GM11168 (cell line): ENCODE data around the gene PAPPA2.
"Not testable (repeated sequence)": the region's sequence is repeated elsewhere in the genome, so short reads cannot be mapped to it uniquely, and the experiment has no call there.

Experiments used
- in situ Hi-C: fragments of 300-500 bp; cut with MboI; formaldehyde crosslinking; loops from one replicate; pipeline ENCODE4 v1.12.0; 2022; ENCODE audit warnings: low sequenced_read_pairs; ENCODE audit not compliant: unreplicated experiment

Gene PAPPA2

DNA sequence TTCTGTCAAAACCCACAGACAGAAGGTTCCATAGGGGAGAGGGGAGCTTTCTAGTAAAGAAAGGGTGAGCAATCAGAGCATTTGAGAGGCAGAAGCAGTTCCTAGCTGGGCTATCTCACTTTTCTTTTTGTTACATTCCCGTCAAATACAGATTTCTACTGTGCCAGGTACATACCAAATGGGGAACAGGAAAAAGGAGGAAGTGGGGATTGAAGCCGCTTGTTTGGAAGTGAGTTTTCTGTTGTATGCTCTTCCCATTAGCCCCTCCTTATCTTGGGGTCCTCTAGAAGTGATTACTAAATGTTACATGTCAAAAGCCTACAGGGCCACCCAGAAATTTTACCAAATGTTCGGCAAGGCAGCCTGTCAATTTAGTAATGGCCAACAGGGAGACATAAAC is 116.1 kb downstream of the PAPPA2 start:
- in situ Hi-C loops: no loop called here

DNA sequence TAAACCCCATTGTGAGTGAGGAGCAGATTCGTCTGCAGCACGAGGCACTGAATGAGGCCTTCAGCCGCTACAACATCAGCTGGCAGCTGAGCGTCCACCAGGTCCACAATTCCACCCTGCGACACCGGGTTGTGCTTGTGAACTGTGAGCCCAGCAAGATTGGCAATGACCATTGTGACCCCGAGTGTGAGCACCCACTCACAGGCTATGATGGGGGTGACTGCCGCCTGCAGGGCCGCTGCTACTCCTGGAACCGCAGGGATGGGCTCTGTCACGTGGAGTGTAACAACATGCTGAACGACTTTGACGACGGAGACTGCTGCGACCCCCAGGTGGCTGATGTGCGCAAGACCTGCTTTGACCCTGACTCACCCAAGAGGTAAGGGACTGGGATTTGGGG is 132.2 kb downstream of the PAPPA2 start:
- in situ Hi-C loops: no loop called here

DNA sequence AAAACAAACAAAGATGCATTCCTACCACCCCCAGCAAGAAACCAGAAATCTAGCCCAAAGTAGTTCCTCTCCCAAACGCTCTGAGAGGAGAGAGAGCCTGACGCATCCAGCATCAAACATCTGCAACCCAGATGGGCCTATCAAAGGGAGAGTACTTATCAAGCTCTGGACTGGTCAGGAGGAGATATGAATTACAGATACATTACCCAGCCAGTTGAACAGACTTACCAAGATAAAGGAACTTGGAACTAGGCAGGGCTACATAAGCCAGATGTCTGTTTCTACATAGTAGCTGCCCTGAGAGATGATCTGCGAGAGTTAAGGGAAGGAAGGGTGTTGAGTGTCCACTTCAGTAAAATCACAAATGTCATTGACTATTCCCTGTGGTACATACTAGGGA is 138.4 kb downstream of the PAPPA2 start:
- in situ Hi-C loops: no loop called here

DNA sequence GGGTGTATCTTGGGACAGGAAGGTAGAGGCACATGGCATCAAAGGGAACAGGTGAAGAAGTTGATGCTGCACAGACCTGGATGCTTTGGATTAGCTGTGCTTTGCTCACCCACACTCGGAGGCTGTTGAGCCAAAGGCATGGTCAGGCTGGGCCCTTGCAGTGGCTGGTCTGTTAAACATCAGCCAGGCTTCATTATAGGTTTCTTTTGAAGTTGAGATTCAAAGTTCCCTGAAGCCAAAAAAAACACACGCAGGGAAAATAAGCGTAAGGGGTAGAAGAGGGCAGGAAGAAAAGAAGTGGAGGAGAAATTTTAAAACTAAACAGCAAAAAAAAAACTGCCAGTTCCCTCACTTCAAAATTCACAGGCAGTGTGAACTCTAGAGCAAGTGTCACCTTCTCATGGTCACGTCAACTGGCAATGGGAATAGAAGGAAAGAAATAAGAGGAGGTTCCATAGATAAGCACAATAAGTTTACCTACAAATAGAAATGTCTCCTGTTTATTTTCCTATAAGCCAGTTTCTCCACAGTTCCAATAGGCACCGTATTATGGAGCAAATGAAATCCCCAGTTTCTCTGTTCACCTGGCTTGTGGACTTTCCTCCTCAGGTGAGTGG is 139.5 kb downstream of the PAPPA2 start:
- in situ Hi-C loops: no loop called here

DNA sequence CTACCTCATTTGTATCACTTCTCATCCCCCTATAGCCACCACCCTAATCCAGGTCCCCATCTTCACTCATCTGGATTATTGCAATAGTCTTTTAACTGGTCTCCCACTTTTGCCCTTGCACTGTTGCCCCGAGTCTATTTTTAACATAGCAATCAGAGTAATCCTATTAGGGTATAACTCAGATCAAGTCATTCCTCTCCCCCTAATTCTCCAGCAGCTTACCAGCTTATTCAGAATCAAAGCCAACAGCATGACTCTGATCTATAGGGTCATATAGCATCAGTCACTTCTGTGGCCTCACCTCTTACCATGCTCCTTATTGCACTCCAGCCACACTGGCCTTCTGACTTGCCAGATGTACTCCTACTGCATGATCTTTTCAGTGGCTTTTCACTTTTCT is 140.7 kb downstream of the PAPPA2 start:
- in situ Hi-C loops: no loop called here

DNA sequence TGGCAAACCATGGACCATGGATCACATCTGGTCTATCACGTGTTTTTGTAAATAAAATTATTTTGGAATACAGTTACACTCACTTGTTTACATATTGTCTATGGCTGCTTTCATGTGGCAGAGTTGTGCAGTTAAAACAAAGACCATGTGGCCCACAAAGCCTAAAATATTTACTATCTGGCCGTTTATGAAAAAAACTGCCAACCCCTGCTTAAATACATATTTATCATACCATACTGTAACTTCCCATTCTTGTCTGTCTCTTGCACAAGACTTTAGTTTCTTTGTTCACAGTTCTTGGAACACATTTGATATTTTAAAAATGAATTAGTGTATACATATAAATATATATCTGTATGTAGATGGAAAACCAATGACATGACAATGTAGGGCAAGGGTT is 141.5 kb downstream of the PAPPA2 start:
- in situ Hi-C loops: no loop called here

DNA sequence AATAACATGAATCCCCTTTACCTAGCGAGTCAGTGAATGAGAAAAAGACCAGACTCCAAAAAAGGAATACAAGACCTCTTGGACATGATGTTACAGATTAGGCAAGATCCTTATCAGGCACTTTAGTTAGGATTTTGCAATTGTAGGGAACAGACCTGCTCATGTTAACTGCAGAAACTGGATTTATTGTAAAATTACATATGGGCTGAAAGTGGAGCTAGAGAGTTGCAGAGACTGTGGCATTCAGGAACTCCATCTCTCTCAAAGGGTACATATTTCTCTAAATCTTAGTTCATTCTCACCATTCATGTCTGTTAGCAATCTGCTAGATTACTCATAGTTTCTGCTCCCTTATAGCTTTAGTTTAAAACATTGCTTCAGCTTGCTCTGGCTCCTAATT is 142.2 kb downstream of the PAPPA2 start:
- in situ Hi-C loops: no loop called here

DNA sequence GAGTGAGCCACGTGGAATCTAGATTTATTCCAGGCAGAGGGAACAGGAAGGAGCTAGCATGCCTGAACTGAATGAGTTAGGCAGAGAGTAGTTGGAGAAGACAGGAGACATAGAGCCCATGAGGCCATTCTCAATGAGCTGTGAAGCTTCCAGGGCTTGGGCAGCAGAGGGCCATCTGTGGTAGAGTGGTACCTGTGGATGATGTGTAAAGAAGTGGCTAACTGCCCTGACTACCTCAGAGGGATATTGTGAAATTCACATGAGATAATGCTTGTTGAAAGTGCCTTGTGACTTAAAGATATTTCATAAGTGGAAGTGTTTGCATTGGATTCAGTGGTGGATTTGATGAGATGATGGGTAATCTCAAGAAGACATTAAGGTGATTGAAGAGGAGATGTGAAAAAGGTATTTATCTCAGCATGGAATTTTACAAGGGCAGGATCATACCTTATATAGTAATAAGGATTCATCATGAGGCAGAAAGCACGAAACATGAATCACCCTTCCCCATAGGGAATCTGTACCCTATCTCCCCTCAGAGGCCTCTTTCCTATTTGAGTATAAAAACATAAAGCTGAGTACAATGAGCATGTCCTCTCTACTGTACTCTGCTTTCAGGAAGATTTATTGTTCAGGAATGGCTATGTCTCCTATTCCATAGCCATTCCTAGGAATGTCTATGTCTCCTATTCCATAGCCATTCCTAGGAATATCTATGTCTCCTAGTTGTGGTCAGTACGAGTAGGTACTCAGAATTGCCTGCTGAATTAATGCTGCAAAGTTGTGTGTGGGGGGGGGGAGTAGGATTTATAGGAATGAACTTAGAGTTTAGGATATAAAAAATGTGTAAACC is 146.8 kb downstream of the PAPPA2 start:
- in situ Hi-C loops: no loop called here

DNA sequence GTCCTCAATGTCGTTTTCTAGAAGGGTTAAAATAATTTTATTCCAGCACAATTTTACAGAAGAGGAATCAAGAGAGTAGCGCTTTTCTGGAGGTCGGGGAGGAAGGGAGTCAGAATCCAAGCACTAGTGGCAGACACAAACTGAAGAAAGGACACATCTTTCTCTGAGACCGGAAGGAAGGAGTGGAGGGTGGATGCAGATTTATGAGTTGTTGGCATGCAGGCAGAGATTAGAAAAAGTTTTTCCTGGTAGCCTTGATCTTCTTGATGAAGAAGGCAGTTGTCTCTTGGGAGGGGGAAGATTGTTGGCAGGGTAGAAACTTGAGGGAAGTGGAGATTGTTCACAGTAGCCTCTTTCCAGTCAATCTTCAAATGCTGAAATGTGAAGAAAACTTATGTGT is 149.8 kb downstream of the PAPPA2 start:
- in situ Hi-C loops: no loop called here

DNA sequence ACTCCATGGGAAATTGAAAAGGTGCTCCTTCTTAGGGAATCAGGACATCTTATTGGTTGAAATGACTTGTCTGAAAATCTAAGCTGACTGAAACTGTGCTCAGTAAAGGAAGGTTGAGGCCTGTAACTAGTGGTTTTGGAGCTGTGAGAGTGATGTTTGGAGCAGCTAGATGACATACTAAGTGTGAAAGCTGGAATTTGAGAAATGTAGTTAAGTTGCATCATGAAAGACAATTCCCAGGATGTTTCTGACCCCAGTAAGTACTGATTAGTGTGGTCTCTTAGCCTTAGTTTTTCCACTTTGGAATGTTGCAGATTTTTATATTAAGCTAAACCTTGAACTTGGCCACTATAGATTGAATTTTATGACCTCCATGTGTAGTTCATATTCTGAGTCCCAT is 154.9 kb downstream of the PAPPA2 start:
- in situ Hi-C loops: no loop called here

DNA sequence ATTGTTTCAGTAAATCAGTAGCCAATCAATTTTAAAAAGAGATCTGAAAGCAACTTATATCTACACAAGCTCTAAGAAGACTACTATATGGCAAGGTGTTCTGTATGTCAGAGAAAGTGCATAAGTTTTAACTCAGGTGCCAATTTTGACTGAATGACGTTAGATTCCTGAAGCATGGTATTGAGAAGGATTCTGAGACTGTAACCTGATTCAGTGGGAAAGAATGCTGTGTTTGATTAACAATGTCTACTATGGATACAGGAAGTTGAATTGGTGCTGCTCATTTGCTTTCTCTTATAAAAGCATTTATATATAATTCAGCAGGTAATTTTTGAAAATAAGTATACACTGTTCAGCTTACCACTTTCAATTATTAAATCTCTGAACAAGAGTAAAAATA is 156.3 kb downstream of the PAPPA2 start:
- in situ Hi-C loops: no loop called here

DNA sequence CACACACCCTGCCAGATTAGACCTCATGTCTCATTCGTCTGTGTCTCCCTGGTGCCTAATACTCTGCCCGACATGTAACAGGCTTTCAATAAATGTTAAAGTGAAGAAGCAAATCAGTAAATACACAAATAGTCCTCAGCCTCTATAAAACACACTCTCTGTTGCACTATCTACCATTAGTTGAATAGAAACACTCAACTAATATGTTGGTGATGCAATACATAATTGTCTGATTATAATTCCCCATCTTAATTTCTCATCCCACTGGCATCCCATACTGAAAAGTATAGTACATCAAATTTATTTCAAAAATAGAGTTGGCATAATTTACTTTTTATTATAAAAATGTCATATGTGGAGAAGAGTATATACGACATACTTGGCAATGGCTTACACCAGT is 162.4 kb downstream of the PAPPA2 start:
- in situ Hi-C loops: no loop called here

DNA sequence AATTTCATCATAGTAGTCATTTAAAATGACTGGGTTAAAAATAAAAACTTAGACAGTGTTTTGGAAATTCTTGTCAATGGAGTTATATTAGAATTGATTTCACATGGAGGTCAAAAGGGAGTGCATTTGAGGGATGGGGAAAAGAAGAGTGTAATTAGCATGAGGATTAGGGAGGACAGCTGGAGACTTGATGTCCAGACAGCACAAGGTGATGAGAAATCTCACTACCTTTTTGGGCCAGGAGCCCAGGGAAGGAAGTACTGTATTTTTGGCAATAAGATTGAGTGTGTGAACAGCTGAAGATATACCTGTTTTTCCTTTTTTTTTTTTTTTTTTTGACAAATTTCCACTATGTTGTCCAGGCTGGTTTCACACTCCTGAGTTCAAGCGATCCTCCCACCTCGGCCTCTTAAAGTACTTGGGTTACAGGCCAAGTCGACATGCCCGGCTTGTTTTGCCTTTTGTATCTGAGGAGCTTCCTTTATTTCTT is 163.6 kb downstream of the PAPPA2 start:
- in situ Hi-C loops: no loop called here

DNA sequence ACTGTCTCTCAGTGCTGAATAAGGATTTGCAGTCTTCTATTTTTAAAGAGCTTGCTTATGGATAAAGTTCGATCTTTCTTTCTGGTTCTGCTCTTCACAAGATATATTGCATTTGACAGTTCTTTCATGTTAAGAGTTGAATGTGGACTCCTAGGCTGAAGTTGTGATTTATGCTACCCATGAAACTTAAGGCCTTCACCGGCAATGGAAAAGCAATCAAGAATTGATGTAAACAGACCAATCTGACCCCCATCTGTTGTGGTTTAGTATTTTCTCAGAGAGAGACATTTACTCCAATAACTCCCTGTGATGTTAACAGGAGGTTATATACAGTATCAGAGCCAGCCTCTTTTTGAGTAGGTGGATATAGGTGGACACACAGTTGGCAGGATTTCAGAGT is 165.8 kb downstream of the PAPPA2 start:
- in situ Hi-C loops: no loop called here

DNA sequence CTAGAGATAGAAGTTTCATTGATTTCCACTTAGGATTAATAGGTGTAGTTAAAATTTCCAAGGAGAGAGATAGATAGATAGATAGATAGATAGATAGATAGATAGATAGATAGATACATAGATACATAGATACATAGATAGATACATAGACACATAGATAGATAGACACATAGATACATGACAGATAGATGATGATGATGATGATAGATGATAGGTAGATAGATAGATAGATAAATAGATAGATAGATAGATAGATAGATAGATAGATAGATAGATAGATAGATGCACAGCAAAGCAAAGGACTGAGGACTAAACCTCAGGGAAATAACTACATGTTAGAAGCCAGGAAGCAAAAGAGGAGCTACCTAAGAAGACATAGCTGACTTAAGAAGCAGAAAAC is 171.8 kb downstream of the PAPPA2 start:
- in situ Hi-C loops: not testable (repeated sequence)

DNA sequence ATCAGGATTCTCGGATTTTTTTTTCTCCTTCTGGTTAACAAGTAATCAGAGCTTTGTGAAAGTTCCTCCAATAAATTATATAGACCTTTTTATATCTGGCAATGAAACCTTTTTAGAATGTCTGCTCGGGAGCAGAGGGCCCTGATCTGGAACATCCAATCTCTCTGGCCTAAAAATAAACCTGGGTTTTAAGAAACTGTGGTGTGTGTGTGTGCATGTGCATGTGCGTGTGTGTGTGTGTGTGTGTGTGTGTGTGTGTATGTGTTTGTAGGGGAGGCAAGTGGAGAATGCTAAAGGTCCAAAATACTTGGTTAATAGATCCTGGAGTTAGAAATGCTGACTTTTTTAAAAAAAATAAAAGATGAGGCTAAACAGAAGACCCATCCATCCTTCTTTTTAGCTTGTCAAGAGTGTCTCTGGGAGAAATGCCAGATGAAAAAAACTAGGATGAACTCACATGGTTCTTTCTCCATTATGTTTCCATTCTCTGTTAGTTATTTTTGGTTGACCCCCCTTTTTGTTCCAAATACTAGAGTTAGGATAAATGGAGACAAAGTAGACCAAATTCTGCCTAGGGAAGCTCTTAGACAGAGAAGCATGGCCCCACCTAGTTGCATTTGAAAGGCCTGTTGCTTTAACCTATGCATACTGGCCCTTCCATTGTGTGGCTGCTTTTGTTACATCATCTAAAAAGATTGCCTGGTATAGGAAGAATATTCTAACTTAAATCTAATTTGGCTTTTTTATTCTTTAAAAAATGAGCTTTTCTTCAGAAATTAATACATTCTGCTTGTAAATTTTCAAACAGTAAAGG is 175.9 kb downstream of the PAPPA2 start:
- in situ Hi-C loops: no loop called here

DNA sequence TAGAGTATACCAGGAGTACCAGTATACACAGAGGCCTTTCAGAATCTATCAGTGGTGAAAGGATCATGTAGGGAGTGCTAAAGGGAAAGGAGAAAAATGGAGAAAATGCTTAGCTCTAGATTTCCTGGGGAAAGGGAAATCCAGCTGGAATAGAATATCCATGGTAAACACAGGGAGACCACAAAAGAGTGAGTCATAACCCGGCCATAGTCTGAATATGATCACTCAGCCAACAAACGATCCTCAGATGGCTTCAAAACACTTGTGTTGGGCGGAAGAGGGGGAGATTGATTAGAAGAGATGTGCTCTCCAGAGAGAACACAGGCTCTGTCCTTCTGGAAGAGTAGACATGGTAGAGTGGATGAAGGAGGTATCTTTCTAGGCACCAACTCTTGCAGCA is 180.6 kb downstream of the PAPPA2 start:
- in situ Hi-C loops: no loop called here

DNA sequence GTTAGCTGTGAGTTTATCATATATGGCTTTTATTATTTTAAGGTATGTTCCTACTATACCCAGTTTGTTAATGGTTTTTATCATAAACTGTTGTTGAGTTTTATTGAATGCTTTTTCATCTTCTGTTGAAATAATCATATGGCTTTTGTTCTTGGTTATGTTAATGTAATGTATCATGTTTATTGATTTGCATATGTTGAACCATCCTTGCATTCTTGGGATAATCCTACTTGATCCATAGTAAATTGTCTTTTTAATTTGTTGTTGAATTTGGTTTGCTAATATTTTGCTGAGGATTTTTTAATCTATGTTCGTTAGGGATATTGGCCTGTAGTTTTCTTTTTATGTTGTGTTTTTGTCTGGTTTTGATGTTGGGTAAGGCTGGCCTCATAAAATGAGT is 185.6 kb downstream of the PAPPA2 start:
- in situ Hi-C loops: no loop called here

DNA sequence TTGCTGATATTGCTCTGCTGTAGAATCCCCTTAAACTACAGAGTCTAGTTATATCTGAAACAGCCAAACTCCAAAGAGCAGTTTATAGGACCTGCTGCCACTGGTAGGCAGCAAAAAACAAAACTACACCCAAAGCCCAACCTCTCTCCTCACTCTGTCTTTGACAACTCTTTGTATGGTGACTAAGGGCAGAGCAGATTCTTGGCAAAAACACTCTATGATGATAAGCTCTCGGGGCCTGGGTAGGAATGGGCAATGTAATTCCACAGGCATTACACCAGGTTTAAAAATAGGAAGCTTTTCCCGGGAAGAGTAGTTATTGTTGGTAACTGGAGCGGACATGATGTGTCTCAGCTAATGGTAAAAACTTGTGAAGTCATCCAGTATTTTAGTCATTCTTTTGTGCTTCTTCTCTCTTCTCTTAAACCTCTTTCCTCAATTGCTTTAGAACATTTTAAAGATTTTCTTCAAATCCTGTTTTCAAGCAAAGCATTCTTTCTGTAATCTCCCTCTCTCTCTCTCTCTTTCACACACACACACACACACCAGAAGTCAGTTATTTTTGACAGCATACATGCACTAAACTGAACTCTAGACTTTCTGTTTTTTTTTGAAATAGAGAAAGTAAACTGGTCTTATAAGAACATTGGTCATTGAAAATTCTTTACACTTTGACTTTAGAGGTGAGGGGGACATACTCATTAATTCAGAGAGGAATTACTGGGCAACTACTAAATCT is 193.5 kb downstream of the PAPPA2 start:
- in situ Hi-C loops: no loop called here

DNA sequence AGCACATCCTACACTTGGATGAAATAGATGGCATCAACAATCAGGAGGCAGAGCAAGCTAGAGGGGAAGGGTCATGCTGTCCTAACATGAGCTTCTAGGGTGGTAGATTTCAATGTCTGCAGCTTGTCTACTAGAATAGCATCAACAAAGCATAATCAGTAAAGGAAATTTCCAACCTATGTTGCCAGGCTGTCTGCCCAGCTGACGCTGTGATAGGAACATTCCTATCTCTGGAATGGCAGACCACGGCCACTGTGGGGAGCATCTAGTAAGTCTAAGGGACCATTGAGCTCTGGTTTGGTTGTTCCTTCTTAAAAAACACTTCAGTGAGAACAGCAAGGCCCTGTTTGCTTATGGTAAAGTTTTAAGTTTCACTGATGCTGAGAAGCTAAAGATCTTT is 206.8 kb downstream of the PAPPA2 start:
- in situ Hi-C loops: no loop called here
